Stimulated activated CD4-positive, alpha-beta T cell treated with anti-CD3 and anti-CD28 coated beads, Interleukin-12 subunit alpha, Interleukin-12 subunit beta, amount 100 ng/mL, for 48 hours (primary cell): ENCODE measurements around the gene DGUOK.
A peak's percentile ranks its signal among the peaks of the same experiment; 100 is the strongest.
"Not testable (repeated sequence)": the region's sequence is repeated elsewhere in the genome, so short reads cannot be mapped to it uniquely, and the experiment has no call there.

Experiments used
- DNase-seq, 3 donors: peaks; one replicate each; pipeline ENCODE4 v3.0.0-alpha.2; 2020; ENCODE audit warnings: low read depth in 2 of 3, low spot score in 1 of 3

The DGUOK gene

DNA sequence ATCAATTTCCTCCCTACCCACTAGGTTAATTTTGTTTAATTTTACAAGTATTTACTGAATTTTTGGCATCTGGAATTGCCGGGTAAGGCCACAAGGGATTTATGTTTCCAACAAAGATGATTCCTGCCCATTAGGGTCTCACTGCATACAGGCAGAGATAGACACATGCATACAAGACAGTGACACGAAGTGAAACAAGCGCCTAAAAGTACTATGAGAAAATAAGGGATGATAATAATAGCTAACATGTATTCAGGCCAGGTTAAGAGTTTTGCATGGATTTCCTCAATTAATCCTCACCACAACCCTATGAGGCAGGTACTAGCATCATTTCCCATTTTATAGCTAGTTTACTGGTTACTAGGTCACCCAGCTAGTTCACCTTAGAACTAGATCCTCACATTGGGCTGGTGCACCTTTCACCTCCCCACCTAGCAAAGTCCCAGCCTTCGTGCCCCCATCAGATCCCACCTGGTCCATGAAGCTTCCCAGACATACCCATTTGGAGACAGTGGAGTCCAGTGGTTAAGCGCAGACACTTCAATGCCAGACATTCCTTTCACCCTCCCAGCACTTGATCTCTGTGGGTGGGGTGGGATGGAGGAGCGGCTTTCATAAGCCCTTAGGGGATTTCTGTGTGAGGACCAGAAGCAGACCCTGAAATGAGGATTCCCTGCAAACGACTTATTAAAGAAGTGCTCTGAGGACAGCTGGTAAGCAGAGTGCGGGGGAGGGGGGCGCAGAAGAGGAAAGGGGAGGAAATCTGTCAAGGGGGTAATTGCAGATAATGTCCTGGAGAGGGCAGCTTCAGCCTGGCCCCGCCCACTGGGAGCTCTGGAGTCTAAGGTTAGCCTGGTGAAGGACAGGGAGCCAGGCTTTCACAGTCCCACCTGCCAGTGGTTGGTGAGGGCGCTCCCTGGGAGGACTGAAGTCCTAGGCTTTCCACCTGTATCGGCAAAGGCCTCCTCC is 5.8 kb upstream of the DGUOK start:
- DNase-seq: peak in 1 of 3 donors; percentile 20

DNA sequence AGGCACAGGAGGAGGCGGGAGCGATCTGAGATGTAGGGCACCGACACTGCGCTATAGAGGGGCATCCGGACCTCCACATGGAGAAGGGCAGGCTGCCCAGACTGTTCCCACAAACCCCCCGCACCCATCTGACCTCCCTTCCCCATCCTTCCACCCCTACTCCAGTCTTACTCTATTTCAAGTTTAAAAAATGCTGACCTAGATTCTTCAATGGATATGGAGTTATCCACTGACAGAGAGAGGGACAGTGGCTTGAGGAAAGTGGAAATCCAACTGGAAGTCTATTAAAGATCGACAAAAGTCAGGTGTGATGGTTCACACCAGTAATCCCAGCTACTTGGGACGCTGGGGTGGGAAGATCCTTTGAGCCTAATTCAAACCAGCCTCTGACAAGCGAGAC is 5.1 kb upstream of the DGUOK start:
- no peak for DNase-seq

DNA sequence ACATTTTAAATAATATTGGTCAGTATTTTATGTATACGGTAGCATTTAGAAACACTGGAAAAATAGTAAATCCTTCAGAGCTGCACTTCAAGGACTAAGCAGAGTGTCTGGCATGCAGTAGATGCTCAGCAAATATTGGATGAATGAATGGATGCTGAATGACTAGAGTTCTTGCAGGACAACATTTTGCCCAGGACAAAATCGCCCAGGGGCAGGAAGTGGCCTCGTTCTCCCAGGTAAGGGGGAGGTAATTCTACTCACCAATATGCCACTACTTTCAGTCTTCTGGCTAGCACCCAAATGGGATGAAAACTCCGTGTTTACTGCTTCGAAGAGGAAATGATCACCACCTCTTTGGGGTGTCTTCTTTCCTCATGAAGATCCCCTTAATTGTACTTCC is 4.0 kb upstream of the DGUOK start:
- DNase-seq: no peak

DNA sequence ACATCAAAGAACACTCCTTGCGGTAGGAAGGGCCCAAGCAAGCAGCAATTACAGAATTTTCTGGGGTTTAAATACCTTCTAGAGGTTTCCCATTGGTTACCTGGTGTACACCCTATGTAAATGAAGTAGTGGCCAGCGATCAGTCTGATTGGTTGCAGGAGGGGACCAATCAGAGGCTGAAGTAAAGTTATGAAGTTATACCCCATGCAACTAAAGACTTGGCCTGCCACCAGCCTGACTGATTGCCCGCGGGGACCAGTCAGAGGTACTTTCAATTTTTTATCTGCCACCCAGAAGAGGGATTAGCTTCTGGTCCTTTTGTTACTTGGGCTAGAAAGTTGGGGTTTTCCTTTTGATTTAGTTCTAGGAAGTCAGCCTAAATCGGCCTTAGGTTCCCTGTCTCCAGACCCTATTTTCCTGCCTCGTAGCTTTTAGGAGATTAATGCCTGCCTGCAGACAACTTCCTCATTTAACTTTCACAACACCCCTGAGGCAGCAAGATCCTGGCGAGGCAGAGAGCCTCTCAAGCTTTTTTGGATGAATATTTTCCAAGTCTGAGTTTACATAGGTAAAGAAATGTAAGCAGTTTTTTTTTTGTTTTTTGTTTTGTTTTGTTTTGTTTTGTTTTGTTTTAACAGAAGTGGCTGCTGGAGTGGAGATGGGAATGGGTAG is 1.5 kb upstream of the DGUOK start:
- DNase-seq: no peak

DNA sequence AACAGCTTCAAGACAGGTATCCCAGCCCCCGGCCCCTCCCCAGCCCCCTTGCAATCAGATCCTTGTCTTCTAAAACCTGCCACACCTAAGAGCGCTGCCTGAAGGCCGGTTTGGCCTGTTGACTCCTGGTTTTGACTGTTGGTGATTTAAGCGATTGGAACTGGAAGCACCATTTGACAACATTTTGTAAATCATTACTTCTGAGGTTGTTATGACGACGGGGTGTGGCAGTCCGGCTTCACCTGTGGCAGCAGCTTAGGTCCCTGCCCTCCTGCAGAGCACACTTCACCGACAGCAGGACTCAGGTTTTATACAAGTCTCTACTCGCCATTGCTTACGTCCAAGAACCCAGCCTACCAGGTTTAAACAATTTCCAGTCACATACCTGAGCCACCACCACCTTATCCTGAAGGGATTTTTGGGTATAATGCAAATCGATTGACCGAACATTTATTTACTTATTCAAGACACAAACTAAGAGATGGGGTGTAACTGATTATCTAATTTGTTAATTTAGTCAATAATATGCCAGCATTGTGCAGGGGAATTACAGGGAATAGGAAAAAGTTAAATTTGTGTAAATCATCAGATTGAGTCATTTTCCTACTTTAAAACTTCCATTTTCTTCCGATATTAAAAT is 707 bp upstream of the DGUOK start:
- no peak for DNase-seq

DNA sequence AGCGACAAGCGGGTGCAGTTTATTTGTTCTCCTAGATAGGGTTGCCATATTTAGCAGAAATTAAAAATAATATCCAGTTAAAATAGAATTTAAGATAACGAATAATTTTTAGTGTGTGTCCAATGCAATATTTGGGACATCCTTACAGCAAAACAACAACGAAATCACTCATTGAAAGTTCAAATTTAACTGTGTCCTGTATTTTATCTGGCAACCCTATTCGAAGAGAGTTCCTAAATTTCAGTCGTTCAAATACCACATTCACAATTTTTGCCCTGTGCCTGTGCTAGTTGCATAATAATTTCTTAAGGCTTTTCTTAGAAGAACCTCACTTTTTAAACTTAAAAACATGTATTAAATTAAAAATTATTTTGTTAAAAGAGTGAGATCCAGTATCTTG is 664 bp downstream of the DGUOK start:
- no peak for DNase-seq

DNA sequence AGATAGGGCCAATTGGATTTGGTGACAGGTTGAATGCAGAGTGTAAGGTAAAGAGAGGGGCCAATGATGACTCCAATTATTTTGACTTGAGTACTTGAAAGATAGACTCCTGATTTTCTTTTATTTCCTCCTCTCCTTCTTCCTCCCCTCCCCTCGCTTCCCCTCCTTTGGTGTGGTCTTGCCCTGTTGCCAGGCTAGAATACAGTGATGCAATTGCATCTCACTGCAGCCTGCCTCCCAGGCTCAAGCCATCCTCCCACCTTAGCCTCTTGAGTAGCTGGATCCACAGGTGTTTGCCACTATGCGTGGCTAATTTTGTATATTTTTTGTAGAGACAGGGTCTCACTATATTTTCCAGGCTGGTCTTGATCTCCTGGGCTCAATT is 2.3 kb downstream of the DGUOK start:
- no peak for DNase-seq

DNA sequence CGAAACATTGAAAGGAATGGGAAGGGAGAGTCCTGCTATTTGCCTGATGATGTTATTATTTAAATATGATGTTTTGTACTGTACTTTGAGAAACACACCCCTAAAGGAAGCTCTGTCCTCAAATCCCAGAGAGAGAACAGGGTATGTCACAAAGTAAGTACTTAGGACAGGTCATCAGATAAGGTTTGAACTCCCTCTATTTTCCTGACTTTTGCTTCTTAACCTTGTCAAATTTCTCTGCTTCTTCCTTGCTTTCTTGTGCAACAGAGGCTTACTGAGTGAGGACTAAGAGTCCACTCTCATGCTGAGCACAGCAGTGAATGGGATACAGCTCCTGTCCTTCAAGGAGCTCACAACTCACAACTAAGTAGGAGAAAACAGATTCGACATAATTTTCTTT is 3.7 kb downstream of the DGUOK start:
- DNase-seq: no peak

DNA sequence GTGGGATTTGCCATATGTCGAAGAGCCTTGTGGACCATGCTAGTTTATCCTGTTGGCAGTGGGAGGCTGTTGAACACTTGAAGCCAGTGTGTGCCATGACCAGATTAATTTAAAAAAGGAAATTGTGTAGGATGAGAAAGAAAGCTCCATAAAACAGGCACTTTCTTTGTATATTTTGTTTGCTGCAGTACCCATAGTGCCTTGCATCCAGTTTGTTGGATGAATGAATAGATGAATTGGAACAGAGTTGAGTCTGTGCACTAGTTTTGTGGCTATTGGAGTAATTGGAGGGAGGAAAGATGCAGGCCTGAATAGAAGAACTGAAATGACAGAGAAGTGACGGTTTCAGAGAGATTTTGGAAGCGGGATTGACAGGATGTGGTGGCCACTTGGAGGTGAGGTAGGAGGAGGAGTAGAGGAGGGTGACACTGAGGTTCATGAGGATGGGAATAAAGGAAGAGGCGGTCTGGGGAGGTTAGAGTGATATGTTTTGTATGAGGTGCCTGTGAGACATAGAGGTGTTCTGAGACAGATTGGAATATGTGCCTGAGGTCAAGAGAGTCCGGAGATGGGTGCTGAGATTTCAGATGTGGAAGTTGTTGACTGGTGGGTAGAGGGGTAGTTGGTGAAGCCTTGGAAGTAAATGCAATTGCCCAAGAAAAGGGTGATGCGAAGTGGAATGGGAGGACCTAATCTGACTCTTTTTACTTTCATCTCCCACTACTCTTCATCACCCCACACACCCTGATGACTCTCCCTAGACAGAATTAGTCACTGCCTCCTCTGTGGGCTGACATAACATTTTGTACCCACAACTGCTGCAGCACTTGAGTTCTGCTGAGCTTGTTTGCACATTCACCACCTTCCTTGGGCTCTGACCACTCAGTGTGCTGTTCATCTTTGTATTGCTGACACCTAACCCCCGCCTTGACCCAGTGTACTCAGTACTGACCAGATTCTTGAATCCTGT is 5.1 kb downstream of the DGUOK start:
- peak in 2 of 3 donors; percentile 33 to 48 for DNase-seq

DNA sequence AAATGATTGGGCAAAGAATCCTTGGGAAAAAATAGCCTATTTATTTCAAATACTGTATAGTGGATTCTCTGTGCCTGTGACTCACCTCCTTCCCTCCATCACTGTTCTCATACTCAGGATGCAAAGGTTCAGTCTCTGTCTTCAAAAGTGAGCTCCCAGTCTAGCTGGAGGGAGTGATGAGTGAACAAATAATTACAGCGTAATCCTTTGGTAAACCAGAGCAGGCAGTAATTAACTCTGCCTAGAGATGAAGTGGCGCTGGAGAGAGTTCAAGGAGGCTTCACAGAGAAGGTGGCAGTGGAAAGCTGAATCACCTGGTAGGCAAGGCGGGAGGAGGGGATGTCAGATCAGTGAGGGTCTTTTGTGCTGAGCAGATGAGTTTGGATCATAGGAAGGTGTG is 6.5 kb downstream of the DGUOK start:
- DNase-seq: no peak

DNA sequence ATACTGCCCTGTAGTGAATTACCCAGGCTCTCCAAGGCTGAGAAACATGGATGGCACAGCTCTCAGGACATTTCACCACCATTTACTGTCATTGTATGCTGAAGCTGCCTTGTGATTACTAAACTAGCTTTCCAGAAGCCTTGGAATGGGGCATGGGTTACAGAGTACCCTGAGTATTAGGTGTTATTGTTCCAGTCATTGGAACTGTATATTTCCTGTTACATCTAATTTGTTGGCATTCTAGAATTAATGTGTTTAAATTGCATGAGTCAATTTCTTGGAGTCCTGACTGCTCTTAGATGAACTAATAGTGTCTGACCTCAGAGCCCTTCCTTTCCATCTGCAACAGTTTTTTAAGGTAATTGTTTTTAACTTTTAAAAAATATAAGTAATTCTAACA is 9.0 kb downstream of the DGUOK start:
- DNase-seq: no peak

DNA sequence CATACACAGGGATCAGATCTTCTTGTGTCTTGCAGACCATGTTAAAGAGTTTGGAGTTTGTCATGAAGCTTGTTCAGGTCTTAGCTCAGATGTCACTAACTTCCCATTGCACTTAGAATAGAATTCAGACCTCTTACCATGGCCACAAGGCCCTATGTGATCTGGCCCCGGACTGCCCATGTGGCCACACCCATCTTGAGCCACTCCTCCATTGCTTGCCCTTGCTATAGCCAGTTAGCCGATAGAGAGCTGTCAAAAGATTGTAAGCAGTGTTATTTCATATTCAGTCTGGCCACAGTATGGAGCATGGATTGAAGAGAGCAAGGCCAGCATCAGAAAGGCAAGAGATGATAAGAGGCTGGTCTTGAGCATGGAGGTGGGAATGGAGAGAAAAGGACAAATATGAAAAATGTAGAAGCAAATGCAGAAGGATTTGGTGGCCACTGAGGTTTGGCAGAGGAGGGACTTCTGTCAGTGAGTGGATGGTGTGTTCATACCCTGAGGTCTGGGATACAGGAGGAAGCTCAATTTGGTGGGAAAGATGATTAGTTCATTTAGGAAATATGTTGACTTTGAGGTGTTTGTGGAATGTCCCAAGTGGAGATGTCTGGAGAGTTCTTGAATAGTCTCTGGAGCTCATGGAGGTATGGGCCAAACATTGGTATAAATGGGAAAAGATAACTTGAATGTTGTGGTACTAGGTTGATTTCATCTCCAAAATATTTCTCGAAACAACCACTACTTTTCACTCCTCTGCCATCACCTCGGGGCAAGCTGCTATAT is 10.6 kb downstream of the DGUOK start:
- no peak for DNase-seq

DNA sequence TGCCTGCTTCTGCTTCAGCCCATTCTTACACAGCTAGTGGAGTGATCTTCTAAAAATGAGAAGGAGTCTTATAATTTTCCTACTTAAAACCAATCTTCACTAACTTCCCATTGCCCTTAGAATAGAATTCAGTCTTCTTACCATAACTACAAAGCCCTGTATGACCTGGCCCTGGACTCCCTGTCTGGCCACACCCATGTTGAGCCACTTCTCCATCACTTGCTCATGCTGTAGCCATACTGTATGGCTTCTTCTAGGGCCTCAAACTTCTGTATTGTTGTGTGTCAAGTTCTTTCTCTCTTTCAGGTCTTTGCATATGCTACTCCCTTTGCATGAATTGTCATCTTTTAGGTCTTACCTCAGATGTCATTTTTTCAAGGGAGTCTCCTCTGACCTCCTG is 11.2 kb downstream of the DGUOK start:
- no peak for DNase-seq

DNA sequence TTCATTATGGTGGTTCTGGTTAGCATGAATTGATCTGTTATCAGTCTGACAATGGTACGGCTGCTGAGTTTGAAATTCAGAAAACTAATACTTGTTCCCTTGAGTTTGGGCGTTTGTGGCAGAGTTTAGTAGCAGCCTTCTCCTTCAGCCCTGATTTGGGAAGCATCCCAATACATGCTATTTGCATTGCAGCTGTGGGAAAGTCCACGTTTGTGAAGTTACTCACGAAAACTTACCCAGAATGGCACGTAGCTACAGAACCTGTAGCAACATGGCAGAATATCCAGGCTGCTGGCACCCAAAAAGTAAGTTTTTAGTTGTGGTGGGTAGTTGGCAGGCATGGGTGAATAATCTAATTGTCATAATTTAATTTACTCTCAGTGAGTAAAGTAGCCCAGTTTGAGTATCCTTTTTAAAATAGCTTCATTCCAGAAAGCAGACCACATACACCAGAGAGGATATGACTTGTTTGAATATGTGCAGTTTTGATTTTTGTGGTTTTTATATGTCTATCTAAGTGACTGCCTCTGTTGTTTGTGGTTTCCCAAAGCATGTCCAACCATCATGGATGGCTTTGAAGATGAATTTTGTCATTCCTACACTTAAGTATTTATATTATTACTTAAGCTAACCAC is 12.2 kb downstream of the DGUOK start:
- DNase-seq: no peak

DNA sequence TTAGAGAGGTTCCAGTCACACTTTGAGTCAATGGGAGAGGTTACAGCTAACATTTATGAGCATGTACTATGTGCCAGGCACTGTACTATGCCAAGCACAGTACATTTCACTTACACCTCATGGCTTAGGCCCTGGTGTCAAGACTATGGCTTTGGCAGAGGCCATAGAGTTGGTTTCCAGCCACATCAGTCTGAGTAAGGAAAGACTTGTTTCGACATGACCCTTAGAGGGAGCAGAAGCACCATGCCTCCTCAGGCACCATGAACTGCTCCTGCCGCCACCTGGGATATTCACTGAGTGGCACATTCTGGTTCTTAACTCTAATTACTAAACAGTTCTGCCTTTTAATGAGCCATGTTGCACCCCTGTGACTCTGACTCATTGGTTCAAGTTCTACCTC is 12.7 kb downstream of the DGUOK start:
- no peak for DNase-seq

DNA sequence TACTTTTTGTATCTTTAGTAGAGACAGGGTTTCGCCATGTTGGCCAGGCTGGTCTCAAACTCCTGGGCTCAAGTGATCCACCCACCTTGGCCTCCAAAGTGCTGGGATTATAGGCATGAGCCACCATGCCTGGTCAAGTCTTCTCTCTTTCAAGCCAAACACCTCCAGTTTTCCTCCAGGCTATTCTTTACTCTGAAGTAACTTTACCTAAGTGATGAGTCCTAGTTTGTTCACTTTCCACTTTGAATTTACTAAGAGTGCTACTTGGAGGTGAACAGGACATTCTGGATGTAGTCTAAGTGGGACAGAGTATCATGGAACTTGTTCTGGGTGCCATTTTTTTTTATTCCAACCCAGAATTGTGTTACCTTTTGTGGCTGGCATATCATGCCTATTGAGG is 13.4 kb downstream of the DGUOK start:
- DNase-seq: not testable (repeated sequence)

DNA sequence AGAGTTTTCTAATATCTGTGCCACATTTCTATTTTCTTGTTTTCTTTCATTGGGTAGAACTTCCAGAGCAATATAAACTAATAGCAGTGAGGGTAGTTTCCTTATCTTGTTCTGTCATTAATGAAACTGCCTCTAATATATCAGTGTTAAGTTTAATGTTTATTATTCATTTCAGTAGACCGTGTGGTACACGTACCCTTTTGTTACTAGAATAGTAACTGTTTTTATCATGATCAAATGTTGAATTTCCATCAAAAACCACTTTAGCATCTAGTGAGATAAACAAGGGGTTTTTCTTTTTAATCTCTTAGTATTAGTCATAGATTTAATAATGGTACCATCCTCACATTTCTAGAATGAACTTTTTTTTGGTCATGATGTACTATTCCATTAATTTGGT is 16.0 kb downstream of the DGUOK start:
- DNase-seq: no peak

DNA sequence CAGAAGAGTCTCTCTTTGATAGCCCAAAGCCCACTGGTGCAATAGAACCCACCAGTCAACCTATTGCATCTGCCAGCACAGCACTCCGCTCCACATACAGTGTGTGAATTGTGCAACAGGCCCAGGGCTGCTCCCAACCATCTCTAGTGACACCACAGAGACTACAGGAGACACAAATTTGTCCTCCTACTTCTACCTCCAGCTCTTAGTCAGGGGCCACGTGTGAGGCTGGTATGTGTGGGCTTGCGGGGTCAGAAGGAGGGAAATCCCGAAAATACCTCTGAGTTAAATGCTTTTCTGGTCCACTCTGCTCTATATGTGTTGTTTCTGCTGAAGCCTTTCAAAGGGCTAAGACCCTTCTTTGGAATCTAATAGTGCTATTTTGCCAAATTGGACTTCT is 18.0 kb downstream of the DGUOK start:
- no peak for DNase-seq

DNA sequence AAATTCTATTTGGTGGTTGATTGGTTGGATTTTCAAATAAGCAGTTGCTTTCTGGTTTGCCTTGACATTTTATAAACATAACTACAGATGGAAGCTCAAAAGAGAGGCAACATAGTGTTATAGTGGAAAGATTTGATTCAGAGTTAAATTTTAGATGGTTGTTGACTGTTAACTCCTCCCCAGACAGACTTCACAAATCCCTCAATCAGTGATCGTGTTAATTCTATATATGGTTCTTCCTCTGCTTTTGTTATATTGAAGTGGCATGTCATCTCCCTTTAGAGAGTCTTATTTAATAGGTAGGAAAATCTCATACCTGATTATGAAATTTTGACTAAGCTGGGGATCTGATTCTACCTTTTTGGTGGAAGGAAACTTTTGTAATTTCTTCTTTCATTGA is 19.5 kb downstream of the DGUOK start:
- no peak for DNase-seq

DNA sequence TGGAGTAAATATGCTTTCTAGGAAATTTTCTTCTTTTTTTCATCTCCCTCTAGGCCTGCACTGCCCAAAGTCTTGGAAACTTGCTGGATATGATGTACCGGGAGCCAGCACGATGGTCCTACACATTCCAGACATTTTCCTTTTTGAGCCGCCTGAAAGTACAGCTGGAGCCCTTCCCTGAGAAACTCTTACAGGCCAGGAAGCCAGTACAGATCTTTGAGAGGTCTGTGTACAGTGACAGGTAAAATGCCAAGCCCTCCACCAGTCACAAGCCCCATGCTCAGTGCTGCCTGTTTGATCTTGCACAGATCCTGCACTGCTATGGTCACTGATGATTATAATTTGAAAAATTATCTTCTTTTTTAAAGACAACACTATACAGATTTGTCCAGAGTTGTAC is 20.0 kb downstream of the DGUOK start:
- no peak for DNase-seq
